ENCODE measurements around the gene LRRC2. TPM values are rescaled to one million over a fixed set of nuclear protein-coding genes. Genes with fewer than 3 reads are reported as not detected.
"Not testable (repeated sequence)": the region's sequence is repeated elsewhere in the genome, so short reads cannot be mapped to it uniquely, and the experiment has no call there.

The LRRC2 gene
- total RNA-seq, 2 donors from 2014 or later = not detected

DNA sequence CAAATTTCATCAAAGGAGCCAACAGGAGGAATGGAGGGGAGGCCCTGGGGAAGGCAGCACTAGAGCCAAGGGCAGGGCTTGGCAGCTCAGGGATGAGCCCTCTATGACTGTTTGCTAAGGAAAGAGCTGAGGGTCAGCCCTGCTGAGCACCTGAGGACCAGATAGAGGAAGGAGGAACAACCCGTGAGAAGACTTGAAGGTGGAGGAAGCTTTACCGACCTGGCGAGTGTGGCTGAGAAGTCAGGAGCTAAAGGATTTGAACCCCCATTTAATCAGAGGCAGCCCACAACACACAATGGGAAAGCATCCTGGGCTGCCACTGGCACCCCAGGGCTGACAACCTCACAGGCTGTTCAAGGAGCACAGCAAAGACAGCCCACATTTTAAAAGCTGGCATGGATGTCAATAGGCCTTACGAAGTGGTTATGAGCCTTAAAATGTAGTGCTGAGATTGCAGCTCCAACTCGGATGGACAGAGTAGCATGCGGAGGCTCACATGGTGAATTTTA lies 20.7 kb upstream of the LRRC2 start:
- H3K36me3 Mint-ChIP-seq = no peaks in the 10 kb centered on the region

DNA sequence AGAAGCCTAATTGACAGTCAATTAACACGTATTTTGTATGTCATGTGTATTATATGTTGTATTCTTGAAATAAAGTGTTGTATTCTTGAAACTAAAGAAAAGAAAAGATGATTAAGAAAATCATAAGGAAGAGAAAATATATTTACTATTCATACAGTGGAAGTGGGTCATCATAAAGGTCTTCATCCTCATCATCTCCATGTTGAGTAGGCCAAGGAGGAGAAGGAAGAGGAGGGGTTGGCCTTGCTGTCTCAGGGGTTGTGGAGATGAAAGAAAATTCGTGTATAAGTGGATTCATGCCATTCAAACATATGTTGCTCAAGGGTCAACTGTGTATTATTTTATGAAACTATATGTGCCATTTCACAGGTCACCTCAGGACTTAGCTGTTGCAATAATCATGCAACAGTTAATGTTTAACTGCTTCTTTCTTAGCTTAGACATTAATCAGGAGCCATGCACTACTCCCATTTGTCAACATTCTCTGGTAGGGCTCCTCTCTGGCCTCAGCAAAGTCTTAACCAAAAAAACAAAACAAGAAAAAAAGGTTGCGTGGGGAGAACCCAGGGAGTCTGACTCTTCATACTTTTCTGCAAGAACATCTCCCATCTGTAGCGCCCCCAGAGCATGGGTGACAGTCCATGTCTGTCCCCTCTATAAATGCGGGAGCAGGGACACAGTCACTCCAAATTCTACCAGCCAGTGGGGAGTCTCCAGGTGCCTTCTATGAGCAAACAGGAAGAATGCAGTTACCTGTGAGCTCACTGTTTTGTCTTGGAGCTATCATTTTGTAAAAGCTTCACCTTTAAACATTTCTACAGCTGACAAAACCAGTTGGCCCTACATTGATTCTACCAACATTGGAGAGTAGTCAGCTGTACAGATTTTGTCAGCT lies 19.9 kb upstream of the LRRC2 start:
- no peaks in the 10 kb centered on the region for H3K36me3 Mint-ChIP-seq
- ATAC-seq (no peak), DNase-seq (ENCODE audit: low spot score in 2 of 2) (no peak)
- H3K9me3 Mint-ChIP-seq = no peaks in the 10 kb centered on the region
- no peak overlapping the region for H3K27ac Mint-ChIP-seq

More for the DNA sequence above, 20.7 kb upstream of the LRRC2 start:
- no peak overlapping the region for H3K27ac Mint-ChIP-seq
- no peak for DNase-seq (ENCODE audit: low spot score in 2 of 2)
- no peaks in the 10 kb centered on the region for H3K9me3 Mint-ChIP-seq
- no peak for ATAC-seq

- H3K27ac Mint-ChIP-seq = no peak overlapping the region
- H3K36me3 Mint-ChIP-seq = no peaks in the 10 kb centered on the region
- DNase-seq (ENCODE audit: low spot score in 2 of 2) (no peak), ATAC-seq (no peak)
- no peaks in the 10 kb centered on the region for H3K9me3 Mint-ChIP-seq
Observed at GRCh38 chr3:46584598-46585467, 18.7 kb upstream of the LRRC2 start.

DNA sequence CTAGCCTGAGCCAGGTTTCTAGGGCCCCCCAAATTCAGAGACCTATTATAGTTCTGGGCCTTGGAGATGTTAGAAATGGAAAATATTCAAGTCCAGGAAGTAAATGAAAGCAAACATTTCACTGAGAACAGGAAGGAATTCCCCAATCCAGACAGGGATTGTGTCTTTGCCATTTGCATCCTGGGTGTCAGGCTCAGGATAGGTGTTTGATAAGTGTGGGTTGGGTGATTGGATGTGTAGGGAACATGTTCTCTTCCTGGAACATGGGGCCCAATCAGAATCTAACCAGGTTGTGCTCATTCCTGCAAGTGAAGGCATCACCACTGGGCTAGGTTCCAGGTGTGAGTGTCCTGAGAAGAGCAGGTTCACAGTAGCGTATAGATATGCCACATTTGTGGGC lies 14.6 kb upstream of the LRRC2 start:
- DNase-seq (ENCODE audit: low spot score in 2 of 2) = no peak
- ATAC-seq = no peak
- Mint-ChIP-seq H3K9me3 (no peaks in the 10 kb centered on the region), H3K36me3 (no peaks in the 10 kb centered on the region), H3K27ac (no peak overlapping the region)

- Mint-ChIP-seq H3K9me3 (no peaks in the 10 kb centered on the region), H3K27ac (no peak overlapping the region), H3K36me3 (no peaks in the 10 kb centered on the region)
- no peak for DNase-seq (ENCODE audit: low spot score in 2 of 2)
- no peak for ATAC-seq
Observed at GRCh38 chr3:46579756-46580286, 13.7 kb upstream of the LRRC2 start.

DNA sequence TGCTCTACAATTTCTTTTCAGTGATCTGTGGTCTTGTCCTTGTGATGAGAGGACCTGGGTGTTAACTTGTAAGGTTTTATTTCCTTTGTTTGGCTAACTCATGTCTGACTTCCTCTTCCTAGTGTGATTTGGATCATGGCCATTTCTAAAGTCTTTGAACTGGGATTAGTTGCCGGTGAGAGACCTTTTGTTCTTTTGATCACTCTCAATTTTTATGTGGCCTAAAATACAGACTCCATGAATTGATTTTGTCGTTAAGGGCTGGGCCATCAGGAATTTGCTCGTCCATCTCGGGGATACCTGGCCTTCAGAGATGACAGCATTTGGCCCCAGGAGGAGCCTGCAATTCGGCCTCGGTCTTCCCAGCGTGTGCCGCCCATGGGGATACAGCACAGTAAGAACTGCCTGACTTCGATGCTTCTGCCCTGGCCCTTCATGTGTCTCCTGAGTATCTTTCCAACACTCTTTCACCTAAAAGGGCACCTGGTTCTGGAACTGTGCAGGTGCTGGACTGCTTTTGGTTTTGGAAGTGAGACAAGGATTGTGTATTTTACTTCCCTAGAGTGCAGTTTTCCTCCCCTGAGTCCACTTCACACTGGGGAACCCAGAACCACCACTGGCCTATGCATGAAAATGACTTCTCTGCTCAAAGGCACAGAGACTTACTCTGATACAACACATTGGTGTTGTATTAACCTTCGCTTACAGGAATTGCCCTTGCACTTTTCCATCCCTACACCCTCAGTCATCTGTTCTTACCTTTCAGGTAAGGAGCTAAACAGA lies 13.1 kb upstream of the LRRC2 start:
- no peaks in the 10 kb centered on the region for H3K9me3 Mint-ChIP-seq
- H3K27ac Mint-ChIP-seq = no peak overlapping the region
- ATAC-seq = no peak
- no peak for DNase-seq (ENCODE audit: low spot score in 2 of 2)
- no peaks in the 10 kb centered on the region for H3K36me3 Mint-ChIP-seq

DNA sequence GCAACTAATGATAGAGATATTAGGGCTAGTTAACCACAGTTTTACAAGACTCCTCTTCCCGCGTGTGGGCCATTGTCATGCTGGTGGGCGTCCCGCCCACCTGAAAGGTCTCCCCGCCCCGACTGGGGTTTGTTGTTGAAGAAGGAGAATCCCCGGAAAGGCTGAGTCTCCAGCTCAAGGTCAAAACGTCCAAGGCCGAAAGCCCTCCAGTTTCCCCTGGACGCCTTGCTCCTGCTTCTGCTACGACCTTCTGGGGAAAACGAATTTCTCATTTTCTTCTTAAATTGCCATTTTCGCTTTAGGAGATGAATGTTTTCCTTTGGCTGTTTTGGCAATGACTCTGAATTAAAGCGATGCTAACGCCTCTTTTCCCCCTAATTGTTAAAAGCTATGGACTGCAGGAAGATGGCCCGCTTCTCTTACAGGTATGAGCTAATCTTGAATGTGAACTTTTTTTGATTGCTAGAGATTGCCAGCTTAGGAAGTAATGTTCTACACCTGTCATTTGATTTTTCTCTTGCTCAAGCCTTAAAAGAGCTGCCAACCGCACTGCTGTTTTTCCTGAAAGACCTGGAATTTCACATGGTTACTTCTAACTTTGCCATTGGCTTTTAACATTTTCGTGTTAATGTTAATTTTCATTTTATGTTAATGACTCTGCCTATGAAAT lies 11.6 kb upstream of the LRRC2 start:
- not testable (repeated sequence) for DNase-seq (ENCODE audit: low spot score in 2 of 2); H3K9me3 Mint-ChIP-seq; H3K36me3 Mint-ChIP-seq; H3K27ac Mint-ChIP-seq; ATAC-seq

DNA sequence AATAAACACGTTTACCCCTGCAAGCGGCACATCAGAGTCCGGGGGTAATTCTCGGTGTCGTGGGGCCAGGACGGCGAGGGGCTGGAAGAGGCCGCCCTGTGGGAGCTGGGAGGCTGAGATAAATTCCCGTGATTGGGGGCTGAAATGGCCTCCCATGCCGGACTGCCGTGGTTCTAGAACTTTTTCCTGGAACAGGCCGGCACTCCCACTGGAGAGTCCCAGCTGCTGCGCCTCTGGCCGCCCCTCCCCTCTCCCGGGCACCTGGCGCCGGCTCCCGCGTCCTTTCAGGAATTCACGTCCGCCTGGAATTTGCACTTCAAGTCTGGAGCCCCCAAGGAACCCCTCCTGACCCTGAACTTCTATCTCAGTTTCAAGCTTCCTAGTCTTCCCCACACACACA lies 10.8 kb upstream of the LRRC2 start:
- Mint-ChIP-seq H3K9me3 (no peaks in the 10 kb centered on the region), H3K36me3 (no peaks in the 10 kb centered on the region), H3K27ac (no peak overlapping the region)
- ATAC-seq (no peak), DNase-seq (ENCODE audit: low spot score in 2 of 2) (no peak)

DNA sequence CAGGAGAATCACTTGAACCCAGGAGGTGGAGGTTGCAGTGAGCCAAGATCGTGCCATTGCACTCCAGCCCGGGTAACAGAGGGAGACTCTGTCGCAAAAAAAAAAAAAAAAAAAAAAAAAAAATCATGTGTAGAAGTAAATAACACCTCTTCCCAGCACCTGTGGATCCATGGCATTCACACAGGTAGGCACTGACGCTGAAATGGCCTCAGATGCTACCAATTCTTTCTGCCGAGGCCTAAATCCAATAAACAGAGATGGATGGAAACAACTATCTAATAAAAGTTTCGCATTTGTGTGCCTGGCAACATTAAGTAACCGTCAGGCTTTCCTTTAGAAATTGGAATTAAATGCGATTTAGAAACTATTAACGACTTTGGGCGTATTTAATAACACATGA lies 10.3 kb upstream of the LRRC2 start:
- DNase-seq (ENCODE audit: low spot score in 2 of 2) = no peak
- H3K9me3 Mint-ChIP-seq = no peaks in the 10 kb centered on the region
- H3K27ac Mint-ChIP-seq = no peak overlapping the region
- ATAC-seq = no peak
- H3K36me3 Mint-ChIP-seq = no peaks in the 10 kb centered on the region

DNA sequence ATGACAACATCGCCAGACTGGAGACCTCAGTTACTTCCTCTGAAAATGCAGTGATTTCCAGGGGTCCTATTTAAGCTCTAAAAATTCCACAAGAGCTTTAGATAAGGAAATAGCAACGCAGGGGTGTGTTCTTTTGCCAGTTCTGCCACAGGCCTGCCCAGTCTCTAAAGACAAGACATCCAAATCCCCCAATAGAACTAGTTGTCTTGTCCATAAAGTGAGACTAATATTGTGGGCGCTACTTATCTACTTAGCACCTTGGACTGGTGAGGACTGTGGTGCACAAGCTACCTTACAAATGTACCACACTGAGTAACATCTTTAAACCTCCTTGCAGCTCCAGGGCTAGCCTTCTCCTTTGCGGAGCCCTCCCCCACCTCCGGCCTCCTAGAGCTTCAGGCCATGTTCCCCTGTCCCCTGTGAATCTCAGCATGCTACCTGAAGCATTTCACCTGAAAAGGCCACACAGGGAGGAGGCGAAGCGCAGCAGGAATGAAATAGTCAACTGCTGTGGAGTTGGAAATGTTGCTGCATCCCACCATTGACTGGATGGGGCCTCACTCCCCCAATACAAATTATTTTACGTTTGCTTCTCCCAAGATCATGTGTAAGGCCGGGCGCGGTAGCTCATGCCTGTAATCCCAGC lies 9.6 kb upstream of the LRRC2 start:
- no peak for DNase-seq (ENCODE audit: low spot score in 2 of 2)
- no peak for ATAC-seq

DNA sequence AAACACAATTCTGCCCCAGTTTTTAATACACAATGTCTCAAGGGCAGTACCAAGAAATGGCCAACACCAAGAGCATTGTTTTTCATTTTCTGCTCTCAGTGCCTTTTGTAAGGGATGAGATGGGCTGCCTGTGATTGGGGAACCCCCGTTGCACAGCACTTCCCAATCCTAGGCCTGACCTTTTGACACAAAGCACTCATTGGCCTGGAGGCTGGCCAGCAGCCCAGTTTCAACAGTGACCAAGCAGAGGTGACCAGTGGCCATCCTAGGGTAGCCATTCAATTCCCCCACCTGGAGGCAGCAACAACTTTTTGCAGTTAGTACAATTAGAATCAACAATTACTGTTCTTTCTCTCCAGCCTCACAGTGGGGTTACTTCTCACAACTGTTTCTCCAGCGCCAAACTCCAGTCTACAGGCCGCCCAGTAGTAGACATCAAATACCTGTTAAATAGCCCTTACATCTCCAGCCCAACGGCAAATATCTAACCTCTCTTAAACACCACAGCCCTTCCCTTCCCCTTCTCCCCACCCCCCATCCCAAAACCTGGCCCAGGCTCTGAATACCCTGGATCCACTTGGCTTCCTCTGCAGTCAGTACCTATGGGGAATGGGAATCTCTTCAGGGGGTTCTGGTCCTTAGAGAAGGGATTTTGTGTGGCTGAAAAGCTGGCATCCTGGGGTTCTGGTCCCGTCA lies 8.9 kb upstream of the LRRC2 start:
- Mint-ChIP-seq H3K36me3 (no peaks in the 10 kb centered on the region), H3K27ac (no peak overlapping the region), H3K9me3 (no peaks in the 10 kb centered on the region)
- DNase-seq (ENCODE audit: low spot score in 2 of 2) = no peak
- ATAC-seq = no peak

More for the DNA sequence above, 9.6 kb upstream of the LRRC2 start:
- Mint-ChIP-seq H3K27ac (no peak overlapping the region), H3K36me3 (no peaks in the 10 kb centered on the region), H3K9me3 (no peaks in the 10 kb centered on the region)

DNA sequence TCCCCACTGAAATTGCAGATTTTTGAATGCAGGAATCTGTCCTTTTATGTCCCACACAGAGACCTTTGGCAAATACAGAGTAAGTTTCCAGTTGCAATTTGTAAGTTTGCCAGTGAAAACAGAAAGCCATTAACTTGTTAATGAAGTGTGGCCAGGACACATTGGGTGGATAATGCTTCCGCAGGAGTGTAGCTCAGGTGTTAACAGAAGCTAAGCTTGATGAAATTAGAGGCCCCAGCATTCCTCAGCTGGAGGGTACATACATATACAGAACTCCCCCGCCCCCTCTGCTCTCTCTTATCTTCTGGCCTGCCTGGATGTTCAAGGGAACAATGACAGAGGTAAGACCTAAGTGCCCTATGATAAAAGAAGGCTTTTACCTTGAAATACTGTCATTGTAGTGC lies 8.1 kb upstream of the LRRC2 start:
- no peak for ATAC-seq
- H3K9me3 Mint-ChIP-seq = no peaks in the 10 kb centered on the region
- no peaks in the 10 kb centered on the region for H3K36me3 Mint-ChIP-seq
- no peak overlapping the region for H3K27ac Mint-ChIP-seq
- DNase-seq (ENCODE audit: low spot score in 2 of 2) = no peak

GRCh38 chr3:46573701-46574100 lies 7.6 kb upstream of the LRRC2 start:
- Mint-ChIP-seq H3K36me3 (no peaks in the 10 kb centered on the region), H3K27ac (no peak overlapping the region), H3K9me3 (no peaks in the 10 kb centered on the region)
- DNase-seq (ENCODE audit: low spot score in 2 of 2) (no peak), ATAC-seq (no peak)

DNA sequence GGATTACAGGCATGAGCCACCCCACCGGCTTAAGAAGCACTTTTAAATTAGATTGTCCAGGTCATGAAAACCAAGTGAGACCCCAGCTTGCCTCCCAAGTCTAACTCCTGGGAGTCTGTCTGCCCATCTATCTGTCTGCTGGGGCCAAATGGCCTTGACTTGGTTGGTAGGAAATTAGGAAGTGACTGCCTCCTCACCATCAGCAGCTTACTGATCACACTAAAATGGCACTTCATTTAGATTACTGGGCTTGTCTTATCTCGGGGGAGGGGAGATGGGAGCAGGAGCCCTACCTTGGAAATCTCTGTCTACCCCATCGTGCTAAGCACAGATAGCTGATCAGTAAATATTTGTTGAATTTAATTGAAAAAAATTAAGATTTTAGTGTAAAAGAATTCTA lies 5.6 kb upstream of the LRRC2 start:
- DNase-seq (ENCODE audit: low spot score in 2 of 2) (no peak), ATAC-seq (no peak)
- H3K9me3 Mint-ChIP-seq = no peaks in the 10 kb centered on the region
- H3K27ac Mint-ChIP-seq = no peak overlapping the region
- H3K36me3 Mint-ChIP-seq = no peaks in the 10 kb centered on the region

- Mint-ChIP-seq H3K36me3 (peaks cover 0 to 11% of the 10 kb centered on the region in 2 donors), H3K9me3 (peaks cover 0 to 4% of the 10 kb centered on the region in 2 donors), H3K27ac (no peak overlapping the region)
- ATAC-seq = peak in 1 of 2 donors; percentile 9
- no peak for DNase-seq (ENCODE audit: low spot score in 2 of 2)
Observed at GRCh38 chr3:46565607-46566039, 479 bp downstream of the LRRC2 start.
